HG03571 (cell line): ENCODE results near the gene GULP1.
A peak's percentile ranks its signal among the peaks of the same experiment; 100 is the strongest.
"Not testable (repeated sequence)": the region's sequence is repeated elsewhere in the genome, so short reads cannot be mapped to it uniquely, and the experiment has no call there.

ENCODE experiments used
- ATAC-seq: cut with Tn5 transposase; IDR thresholded peaks from one replicate; pipeline ENCODE4 v1.9.1; 2021; ENCODE audit not compliant: unreplicated experiment

Gene GULP1

DNA sequence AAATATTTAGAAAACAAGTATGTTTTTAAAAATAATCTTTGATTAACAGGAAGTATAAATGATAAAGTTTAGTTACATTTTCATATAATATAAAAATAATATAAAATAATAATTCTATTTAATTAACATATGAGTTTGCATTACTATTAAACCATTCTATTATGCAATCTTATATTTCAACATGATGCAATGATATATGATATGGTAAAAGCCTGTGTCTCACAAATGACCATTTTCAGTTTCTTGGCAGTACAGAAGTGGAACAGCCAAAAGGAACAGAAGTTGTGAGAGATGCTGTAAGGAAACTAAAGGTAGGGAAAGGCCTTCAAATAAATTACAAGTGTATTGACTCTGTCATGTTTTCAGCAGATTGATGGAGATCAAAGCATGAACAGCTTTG lies 230.8 kb downstream of the GULP1 start:
- no peak for ATAC-seq

DNA sequence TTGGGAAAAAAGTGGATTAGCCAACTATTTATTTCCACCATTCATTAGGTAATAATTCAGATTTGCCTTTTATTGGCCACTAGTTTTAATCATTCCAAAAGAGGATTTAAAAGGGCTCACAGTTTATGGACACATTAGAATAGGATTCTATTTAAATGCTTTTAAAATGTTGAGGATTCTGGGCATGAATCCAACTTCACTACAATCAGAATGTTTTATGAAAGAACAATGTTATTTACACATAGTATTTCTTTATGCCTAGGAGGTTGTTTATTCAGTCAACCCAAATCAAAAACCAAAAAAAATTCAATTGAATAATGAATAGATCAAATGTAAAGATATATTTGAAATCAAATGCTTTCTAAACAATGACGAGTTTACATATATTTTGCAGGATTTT lies 232.2 kb downstream of the GULP1 start:
- ATAC-seq = no peak

DNA sequence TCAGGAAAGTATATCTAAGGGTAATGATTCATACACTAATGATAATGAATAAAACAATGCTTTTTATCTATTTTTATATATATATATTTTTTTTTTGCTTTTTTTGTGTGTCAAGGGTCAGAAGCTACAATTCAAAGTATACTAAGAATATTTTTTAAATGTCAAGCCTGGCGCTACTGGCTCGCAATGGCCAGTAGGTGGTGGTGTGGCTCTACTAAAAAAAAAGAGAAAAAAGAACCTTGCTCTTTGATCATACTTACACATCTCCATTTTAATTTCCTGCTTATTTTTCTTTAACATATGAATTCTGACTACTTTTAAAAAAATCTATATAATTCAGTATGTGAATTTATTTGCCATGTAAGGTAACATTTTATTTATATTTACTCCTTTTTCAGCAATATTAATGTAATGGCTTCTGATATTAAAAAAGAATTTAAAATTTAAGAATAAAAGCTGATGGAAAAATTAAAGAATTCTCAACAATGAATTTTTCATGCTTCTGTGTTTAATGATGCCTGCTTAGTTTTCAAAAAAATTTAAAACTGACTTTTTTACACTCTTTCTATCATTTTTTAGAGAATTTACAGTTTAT lies 232.9 kb downstream of the GULP1 start:
- peak; percentile 71 for ATAC-seq

DNA sequence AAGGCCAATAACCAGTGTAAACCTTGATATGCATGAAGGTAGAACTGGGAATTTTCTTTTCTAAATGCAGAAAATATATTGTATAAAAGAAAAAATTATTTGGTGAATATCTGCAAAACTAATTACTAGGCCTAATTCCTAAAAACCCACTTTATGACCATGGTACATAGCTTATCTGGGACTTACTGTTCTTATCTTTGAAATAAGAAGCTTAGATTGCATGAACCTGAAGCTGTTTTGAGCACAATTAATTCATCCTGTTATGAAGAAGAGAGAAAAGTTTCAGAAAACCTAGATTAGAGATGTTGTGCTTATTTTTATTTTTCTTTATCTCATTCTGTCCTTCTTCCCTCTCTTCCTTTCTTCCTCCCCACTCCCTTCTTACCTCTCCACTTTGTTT lies 235.0 kb downstream of the GULP1 start:
- ATAC-seq = no peak

DNA sequence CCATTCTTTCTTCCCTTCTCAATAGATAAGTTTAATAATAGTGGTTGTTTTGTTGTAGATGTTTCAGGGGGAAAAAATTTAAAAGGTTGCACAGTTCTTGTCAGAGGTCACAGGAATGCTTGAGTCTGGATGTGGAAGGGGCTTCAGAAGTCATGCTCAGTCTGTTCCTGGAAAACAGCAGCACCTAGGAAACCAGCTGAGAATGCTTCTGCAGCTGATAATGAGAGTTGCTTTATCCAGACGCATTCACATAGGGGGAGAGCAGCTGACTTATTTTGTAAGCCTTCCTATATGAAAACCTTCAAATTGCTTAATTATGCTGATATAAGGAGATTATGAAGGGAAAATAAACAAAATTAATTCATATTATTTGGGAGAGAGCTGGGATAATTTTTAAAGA lies 235.5 kb downstream of the GULP1 start:
- no peak for ATAC-seq

DNA sequence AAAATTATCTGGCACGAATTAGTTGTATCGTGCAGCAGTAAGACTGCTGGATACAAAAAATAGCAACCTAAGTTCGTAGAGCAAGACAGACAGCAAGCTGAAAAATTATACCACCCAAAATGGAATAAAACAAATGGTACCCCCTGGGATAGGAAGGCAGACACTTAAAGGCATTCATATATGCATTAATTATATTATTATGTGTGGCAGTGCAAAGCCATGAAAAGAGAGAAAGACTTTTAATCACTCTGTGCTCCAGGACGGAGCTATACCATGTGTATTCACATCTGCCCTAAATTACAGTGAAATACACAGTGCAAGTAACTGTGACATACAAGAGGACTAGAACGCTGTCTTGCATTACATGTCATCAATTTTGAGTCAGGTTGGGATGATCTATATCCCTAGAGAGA lies 235.9 kb downstream of the GULP1 start:
- ATAC-seq = no peak

DNA sequence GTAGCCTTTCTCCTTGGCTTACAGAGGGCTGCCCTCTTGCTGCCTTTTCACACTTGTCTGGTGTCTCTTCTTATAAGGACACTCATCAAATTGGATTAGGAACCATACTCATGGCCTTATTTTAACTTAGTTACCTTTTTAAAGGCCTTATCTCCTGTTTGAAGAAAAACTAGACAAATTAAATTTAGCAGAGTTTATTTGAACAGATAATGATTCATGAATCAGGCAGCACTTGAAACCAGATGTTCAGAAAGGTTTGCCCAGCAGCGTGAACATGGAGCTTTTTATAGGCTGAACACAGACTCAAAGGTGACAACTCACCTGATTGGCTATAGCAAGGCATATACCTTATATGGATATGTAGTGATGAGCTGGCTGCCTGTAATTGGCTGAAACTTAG lies 238.0 kb downstream of the GULP1 start:
- no peak for ATAC-seq

DNA sequence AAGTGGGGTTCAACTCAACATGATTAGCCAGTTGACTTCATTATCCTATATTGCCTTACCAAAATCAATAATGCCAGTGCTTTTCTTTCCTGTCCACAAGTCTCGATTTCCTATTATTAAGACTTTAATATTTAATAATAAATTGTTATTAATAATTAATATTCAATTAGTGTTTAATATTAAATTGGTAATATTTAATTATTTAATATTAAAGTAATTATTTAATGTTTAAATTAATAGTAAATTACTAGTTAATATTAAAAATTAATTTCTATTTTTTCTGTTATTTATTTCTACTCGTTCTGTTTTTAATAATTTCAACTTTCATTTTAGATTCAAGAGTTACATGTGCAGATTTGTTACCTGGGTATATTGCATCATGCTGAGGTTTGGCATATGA lies 243.2 kb downstream of the GULP1 start:
- no peak for ATAC-seq

DNA sequence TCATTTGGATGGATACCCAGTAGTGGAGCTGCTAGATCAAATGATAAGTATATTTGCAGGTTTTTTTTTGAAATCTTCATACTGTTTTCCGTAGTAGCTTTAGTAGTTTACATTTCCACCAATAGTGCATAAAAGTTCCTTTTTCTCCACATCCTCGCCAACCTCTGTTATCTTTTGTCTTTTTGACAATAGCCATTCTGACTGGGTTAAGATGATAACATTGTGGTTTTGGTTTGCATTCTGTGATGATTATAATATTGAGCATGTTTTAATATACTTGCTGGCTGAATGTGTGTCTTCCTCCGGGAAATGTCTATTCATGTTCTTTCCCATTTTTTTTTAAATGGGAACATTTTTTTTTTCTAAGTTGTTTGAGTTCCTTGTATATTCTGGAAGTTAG lies 260.0 kb downstream of the GULP1 start:
- no peak for ATAC-seq

DNA sequence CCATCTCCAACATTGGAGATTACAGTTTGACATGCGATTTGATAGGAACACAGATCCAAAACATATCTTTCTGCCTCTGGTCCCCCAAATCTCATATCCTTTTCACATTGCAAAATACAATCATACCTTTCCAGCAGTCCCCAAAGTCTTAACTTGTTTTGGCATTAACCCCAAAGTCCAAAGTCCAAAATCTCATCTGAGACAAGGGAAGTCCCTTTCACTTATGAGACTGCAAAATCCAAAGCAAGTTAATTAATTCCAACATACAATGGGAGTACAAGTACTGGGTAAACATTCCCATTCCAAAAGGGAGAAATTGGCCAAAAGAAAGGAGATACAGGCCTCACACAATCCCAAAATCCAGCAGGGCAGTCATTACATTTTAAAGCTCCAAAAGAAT lies 265.4 kb downstream of the GULP1 start:
- ATAC-seq = no peak

DNA sequence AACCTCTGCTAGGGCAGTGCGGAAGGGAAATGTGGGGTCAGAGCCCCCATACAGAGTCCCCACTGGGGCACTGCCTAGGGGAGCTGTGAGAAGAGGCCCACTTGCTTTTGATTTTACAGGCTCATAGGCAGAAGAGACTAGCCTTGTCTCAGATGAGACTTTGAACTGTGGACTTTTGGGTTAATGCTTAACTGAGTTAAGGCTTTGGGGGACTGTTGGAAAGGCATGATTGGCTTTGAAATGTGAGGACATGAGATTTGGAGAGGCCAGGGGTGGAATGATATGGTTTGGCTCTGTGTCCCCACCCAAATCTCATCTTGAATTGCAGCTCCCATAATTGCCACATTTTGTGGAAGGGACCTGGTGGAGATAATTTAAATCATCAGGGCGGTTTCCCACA lies 267.8 kb downstream of the GULP1 start:
- not testable (repeated sequence) for ATAC-seq

DNA sequence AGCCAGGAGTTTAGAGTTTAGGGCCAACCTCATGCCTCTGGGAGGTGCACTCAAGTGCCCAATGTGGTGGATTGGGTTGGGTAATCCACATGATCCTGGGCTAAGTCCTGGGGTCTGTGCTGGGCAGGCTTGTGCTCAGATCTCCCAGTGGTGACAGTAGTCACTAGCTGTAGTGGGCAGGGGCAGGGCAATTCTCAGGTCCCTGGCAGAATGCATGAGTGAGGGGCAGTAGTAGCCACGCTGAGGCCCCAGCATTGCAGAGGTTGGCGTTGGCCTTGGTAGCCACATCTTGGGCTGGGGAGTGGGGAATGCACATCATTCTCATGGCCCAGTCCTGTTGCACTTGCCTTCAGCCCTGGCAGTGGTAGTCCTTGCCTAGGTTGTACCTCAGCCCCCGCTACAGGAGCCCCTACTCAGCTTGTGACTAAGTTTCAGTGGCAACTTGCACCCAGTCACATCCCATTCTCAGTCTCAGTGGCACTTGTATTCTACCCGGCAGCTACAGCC lies 269.9 kb downstream of the GULP1 start:
- ATAC-seq = no peak

DNA sequence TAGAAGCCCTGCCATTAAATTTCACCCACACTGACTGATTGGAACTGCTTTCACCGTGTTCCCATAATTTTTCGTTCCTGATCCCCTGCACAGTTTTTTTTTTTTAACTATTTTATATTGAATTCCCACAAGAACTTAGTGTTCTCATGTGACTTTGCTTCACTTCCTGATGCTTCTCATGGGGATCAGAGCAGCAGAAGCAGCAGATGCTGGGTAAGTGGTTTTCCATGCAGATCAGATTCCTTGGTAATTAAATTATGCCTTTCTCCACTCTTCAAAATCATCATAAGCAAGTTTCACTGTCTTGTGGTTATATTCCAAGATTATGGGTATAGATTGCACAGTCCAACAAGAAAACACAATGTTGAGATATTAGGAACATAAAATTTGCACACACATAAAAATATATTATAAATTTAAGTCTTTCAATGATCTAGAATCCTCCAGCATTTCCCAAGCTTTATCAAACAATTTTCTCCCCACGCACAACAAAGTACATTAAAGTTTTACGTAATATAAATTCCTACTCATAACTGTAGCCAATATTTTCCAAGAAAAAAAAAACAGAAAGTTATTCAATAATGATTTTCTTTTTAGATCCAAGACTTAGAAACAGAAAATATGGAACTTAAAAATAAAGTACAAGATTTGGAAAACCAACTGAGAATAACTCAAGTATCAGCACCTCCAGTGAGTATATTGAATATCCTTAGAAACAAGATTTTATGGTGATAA lies 277.9 kb downstream of the GULP1 start:
- no peak for ATAC-seq

DNA sequence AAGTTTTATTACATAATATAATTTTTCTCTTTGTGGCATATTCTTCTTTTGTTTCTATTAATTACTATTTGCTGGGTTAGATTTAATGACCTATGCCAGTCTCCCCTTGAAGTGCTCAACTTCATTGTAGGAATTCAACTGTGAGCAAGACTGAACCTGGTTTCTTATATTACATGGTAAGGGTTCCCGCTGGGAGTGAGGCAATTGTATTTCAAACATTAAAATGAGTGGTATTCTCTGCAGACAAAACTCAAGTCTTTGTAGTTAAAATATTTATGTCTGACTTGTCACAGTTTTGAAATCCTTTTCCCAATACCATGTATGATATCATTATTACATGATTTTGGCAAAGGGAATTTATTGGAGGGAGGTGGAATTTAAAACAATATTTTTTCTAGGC lies 278.7 kb downstream of the GULP1 start:
- ATAC-seq = no peak

DNA sequence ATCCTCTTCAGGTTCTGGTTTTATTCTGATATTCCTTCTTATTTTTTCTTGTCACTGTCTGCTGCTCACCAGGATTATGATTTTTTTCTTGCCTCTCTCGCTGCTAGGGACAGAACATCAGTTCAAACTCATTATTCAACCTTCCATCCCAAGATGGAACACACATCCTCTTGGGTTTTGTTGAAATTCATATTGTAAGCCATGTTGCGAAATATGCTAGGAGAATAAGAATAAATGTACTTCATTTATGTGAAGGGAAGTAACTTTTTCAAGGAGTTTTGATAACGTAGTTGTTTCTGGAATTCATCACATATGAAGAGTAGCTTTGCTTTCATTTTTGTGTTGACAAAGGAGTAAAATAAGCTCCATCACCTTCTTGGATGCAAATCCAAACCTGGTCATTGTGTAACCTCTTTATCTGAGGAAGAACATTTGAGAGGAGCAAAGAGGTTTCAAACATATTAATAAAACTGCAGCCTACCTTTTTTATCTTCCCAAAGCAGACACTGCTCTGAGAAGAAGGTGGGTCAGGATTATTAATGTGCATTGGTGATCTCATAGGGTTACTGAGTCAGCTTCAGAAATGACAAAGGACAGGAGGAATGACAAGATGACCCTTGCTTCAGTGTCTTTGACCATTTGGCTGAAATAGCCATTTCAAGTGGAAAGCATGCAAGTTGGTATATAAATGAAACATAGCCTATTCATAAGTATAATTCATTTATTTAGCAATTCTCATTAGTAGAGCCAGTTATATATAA lies 280.0 kb downstream of the GULP1 start:
- ATAC-seq = no peak

DNA sequence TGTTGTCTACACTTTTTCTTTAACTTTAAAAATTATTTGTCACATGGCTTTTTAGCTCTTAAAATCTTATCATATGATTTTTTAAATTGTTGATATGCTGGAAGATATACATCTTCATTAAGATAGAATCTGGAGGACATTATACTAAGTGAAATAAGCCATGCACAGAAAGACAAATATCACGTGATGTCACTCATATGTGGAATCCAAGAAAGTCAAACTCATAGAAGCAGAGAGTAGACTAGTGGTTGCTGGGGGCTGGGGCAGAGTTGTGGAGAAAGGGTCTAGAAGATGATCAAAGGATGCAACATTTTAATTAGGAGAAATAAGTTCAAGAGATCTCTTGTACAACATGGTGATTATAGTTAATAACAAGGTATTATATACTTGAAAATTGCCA lies 280.9 kb downstream of the GULP1 start:
- no peak for ATAC-seq

DNA sequence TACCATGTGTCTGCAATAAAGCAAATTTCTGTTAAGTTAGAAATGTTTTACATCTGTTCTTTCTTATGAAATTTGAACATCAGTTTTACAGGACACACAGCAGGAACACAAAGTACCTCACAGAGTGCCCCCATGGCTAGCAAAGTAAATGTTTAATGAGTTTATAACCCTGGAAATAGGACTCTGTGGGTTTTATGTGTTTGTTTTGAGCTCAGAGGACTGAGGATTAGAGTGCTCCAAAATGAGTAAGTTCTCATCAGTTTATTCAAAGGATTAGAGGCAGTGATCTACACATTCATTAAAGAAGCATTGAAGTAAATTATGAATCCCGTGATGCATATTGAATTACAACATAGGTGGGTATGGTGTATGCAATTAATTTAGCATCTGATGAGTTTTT lies 281.8 kb downstream of the GULP1 start:
- no peak for ATAC-seq

DNA sequence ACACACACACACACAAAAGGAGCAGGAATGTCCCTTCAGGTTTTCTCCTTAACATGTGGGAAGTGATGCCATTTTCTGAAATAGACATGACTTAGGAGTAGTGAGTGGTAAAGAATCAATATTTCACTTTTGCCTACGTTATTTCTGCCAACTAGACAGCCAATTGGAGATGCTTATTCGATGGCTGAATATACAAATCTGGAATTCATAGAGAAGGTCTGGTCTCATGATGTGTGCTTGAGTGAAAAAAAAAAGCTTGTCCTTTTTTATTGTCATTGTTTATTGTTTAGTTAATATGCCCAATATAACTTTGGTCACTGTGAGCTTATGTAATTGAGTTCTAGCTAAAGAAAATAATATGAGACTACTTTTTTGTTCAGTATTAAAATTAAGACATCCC lies 284.3 kb downstream of the GULP1 start:
- ATAC-seq = no peak

DNA sequence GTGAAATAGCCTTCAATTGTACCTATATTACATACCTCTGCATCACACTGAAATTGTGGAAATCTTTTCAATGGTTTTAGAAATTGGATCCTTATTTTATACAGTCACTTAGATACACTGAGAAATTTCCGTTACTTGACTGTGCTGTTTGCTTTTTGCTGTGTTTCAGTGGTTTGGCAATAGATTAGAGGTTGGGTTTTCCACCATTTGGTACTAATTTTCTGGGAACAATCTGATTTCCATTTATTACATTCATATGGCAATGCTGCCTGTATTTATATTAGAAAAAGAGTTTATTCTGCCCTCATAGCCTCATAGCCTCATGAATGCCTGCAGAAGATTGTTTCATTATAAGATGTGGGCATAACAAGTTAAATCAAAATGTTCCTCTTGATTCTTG lies 285.0 kb downstream of the GULP1 start:
- no peak for ATAC-seq

DNA sequence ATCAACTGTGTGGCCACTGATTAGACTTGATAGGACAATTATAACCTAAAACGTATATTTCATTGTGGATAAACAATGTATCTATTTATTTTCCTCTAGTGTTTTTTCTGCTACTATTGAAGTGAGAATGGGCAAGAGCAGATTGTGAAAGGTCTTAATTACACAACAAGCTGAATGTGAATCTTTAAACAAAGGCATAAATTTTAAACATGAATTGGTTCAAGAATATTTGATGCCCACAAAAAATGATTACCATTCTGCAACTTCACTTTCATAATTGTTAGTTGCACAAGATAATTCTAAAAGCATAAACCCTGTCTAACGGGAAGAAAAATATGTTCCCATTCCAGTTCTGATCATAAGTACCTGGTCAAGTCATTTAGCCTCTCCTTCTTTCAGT lies 285.6 kb downstream of the GULP1 start:
- ATAC-seq = no peak

DNA sequence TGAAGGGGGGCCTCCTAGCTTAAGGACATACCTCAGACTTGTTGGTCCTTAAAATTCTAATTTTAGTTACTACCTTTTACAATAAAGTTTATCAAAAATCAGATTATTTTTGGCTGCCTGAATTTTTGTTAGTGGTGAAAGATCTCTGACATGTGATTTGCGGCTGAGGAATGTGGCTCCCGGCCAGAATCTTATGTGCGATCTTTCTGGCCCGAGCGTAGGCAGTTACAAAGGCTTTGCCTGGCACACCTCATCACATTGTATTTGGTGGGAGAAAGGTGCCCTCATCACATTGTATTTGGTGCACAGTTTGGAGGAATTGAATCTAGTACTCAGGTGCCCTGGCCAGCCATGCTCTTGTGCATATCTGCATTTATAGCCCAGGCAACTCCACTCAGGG lies 289.1 kb downstream of the GULP1 start:
- no peak for ATAC-seq

DNA sequence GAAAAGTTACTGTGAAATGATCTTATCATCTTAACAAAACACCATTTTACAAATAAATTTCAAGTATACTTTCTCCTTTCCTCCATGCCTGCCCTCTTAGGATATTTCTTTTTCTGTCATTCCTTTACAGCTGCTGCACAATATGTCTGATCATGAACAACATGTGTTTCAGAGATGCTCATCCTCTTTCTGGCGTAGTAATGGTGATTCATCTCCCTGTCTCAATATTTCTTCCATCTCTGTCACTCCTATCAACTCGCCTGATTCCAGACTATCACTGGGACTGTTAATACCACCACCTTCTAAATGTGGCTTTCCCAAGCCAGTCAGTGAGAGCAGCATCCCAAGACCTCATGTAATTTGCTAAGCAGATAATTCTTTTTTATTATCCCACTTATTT lies 290.5 kb downstream of the GULP1 start:
- no peak for ATAC-seq
